HG03469 (cell line): ENCODE data around the gene MAP7D3.
"Not testable (repeated sequence)": the region's sequence is repeated elsewhere in the genome, so short reads cannot be mapped to it uniquely, and the experiment has no call there.

Experiments
- ATAC-seq: cut with Tn5 transposase; IDR thresholded peaks from one replicate; pipeline ENCODE4 v1.9.1; 2021; ENCODE audit warnings: mild to moderate bottlenecking, moderate library complexity, moderate number of reproducible peaks; ENCODE audit not compliant: unreplicated experiment

Gene MAP7D3

DNA sequence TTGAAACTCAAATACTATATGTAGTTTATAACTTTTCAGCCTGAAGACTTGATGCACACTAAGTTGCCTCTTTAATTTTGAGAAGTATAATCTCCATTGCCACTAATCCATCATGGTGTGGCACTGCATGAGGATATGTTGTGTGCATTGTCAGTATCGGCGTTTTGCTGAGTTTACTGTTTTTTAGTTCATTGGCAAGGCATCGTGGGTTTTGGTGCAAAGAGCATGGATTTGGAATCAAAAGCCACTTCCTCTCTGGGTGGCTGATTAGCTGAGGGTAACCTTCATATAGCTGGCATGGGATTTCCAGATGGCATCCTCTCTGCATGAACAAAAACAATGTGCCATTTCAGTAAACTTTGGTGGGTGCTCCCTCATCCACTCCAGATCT lies 65.2 kb downstream of the MAP7D3 start:
- ATAC-seq: no peak

GRCh38 chrX:136185401-136186022 lies 65.7 kb downstream of the MAP7D3 start:
- ATAC-seq: no peak

- no peak for ATAC-seq
These were observed 67.3 kb downstream of the MAP7D3 start for GRCh38 chrX:136183917-136184316.

DNA sequence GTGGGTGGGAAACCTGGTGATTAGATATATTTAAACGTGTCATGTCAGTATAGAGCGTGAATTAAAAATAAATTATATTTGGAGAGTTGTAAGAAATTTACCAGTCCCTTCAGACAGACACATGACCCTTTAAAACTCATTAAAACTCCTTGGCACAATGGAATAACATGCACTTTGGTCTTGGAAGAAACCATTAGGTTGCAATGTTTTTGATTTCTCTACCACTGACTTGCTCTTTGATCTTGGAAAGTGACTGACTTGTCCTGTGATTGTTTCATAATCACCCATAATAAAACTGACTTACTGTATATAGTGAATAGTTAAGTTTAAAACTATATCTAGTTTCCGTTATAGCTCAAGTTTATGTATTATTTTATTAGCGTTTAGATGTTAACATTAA lies 68.0 kb downstream of the MAP7D3 start:
- ATAC-seq: no peak

GRCh38 chrX:136182414-136182813 lies 68.8 kb downstream of the MAP7D3 start:
- ATAC-seq: no peak

- ATAC-seq: no peak
These were observed 72.1 kb downstream of the MAP7D3 start for GRCh38 chrX:136179133-136179532.

DNA sequence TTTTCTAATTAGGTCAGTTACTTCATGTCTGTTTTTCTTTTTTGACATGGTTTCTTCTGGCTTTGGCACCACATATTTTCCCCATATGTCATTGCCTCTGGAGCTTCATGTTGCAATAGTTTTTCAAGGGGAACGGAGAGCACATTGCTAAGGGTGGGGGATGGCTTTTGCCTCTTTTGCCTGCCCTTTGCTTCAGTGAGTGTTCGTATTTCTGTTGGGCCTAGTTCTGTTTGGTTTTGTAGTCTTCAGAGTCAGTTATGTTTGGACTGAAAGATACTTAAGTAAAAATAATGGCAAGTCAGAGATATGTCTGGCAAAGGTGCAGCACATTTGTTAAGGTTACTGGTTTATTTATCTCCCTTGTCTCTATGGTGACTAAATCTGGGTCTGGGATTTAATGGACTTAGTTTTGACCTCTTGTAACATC lies 74.8 kb downstream of the MAP7D3 start:
- no peak for ATAC-seq

DNA sequence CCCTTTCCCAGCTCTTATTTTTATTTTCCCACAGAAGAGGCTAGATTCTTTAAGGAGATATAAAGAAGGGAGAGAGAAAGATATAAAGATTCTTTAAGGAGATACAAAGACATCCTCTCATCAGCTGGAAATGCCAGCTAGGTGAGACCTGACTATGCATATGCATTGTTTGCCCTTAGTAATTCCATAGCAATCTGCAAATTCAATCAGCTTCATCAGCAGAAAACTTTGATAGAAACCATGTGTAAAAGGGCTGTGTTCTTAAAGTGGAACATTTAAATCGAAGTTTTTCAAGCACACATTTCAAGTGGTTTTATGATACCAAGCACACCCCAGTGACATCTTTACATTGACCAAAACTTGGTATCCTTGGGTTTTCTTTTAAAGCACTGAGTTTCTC lies 79.8 kb downstream of the MAP7D3 start:
- ATAC-seq: no peak

DNA sequence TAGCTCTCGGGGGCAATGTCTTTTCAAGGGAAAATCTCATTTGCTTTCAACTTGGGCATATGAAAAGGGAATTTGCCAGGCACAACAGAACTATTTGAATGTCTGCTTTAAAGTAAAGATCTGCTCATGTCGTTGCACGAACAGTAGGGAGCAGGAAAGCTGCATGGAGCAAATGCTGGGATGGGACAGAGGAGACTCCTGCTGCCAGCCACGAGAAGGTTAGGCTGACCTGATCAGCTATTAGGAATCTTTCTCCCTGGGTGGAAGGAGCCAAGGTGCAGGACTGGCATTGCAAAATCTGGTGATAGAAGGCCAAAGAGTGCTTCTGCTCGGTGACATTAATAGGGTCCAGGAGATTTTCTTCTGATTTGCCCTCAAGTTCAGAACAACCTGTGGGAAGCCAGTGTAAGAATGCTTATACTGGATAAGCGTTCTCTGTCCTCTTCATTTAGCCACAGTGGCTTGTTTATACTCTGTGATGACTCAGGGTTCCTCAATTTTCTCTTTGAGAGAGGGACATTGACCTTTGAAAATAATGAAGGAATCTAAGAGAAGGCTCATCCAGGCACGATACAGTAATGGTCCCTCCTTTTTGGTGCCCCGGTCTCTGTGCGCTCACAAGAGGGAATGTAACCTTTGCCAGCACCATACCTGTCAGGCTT lies 80.9 kb downstream of the MAP7D3 start:
- no peak for ATAC-seq

DNA sequence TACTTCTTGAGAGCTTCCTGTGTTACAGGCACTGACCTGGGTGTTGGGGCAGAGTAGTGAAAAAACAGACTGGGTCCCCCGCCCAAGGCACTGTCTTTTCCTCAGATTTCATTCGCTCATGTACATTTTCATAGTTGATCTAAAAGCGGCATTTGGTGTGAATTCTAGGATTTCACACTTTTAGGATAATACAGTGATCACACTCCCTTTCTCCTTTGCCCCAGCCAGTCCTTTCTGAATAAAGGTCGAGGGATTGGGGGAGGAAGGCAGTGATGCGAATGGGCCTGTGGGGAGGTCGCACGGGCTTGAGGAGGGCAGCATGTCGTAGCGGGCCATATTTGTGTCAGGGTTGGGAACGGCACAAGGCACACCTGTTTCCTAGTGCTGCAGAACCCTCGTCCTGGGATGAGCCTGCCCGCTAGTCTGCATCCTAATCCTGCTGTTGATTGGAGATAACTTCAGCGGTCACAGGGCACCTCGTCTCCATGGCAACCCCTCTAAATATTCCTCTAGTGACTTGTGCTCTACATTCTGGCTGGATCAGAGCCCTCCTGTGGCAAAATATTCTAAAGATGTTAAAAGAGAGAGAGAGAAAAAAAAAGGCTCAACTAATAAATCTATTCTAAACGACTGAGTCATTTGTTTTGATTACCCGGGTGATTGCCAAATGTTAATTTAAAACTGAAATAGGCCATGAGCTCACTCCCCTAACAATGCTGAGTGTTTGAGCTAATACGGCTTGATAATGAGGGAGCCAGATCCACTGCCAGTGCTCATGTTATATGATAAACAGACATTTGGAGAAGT lies 82.1 kb downstream of the MAP7D3 start:
- no peak for ATAC-seq

DNA sequence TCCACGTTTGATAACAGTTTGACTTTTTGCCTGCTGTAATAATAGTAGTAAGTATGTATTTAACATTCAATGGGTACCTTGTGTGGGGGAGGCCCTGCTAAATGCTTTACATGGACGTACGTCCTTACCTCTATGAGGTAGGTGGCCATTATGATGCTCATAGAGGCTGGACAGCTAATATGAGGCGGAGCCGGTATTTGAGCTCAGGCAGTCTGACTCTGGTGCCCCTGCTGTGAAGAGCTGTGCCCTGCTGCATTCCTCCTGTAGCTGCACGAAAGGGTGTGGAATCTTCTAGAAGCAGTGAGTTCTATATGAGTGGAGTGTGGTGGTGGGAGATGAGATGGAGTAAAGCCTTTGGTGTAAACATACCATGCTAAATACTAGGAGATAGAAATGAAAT lies 83.2 kb downstream of the MAP7D3 start:
- ATAC-seq: not testable (repeated sequence)

GRCh38 chrX:136166221-136166855 lies 84.9 kb downstream of the MAP7D3 start:
- no peak for ATAC-seq

DNA sequence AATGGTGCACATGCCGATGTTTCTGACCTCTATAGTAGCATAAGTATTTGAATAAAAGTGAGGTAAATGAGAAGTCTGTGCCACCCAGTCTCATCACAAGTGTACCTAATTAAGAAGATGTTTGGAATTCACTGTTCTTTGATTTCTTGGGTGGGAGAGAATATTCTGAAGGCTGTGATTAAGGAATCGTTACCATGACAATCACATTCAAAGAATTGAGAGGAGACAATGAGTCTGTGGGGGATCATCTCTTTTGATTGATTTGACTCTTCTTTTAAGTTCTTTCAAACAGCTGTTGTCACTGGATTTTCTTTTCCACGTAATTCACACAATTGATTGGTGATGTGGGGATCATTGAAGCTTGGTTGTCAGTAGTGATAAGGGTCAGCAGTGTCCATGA lies 85.8 kb downstream of the MAP7D3 start:
- no peak for ATAC-seq

DNA sequence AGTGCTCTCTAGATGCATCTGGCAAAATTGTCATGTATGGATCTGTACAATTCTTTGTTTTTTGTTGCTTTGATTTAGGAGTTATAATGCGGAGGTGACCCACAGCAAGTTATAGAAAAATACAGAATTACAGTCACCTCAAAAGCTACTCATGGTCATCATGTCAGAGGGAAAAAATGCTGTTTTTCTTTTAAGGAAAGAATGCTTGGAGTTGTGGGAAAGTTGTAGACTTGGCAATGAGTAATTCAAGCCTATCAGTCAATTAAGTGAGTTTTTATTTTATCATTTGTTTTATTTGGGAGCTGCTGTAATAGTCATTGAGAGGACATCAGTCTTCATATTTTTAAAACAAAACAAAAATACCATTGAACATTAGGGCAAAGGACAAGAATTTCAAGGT lies 87.5 kb downstream of the MAP7D3 start:
- ATAC-seq: no peak
